ENCODE measurements around the gene TNKS1BP1.
A peak's percentile ranks its signal among the peaks of the same experiment; 100 is the strongest.
"Not testable (repeated sequence)": the region's sequence is repeated elsewhere in the genome, so short reads cannot be mapped to it uniquely, and the experiment has no call there.

The TNKS1BP1 gene

GRCh38 chr11:57354699-57355098 lies 29.9 kb upstream of the TNKS1BP1 start:
- DNase-seq (ENCODE audit: extremely low spot score, insufficient read length, low read depth) (no peak), FAIRE-seq (no peak)

DNA sequence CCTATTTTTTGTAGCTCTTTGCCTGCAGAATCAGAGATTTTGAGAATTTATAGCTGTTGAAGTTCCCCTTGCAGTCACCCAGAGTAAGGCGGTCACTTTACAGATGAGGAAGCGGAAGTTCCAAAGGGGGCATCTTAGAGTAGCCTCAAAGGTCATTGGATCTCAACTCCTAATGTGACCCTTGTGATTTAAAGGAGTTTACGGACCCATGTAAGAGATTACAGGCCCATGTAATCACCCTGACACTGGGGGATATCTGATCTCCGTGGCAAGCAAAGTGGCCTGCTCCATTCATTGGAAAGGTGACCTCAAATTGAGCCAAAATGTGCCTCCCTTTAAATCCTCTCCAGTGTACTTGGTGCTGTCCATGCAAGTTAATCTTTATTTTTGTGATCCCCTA lies 29.1 kb upstream of the TNKS1BP1 start:
- no peak for FAIRE-seq

GRCh38 chr11:57353446-57353845 lies 28.7 kb upstream of the TNKS1BP1 start:
- DNase-seq (ENCODE audit: extremely low spot score, insufficient read length, low read depth) (no peak), FAIRE-seq (no peak)

More for the DNA sequence above, 29.1 kb upstream of the TNKS1BP1 start:
- no peak for DNase-seq (ENCODE audit: extremely low spot score, insufficient read length, low read depth)

- FAIRE-seq = no peak
- DNase-seq (ENCODE audit: extremely low spot score, insufficient read length, low read depth) = no peak
These were observed 28.3 kb upstream of the TNKS1BP1 start for GRCh38 chr11:57353036-57353435.

DNA sequence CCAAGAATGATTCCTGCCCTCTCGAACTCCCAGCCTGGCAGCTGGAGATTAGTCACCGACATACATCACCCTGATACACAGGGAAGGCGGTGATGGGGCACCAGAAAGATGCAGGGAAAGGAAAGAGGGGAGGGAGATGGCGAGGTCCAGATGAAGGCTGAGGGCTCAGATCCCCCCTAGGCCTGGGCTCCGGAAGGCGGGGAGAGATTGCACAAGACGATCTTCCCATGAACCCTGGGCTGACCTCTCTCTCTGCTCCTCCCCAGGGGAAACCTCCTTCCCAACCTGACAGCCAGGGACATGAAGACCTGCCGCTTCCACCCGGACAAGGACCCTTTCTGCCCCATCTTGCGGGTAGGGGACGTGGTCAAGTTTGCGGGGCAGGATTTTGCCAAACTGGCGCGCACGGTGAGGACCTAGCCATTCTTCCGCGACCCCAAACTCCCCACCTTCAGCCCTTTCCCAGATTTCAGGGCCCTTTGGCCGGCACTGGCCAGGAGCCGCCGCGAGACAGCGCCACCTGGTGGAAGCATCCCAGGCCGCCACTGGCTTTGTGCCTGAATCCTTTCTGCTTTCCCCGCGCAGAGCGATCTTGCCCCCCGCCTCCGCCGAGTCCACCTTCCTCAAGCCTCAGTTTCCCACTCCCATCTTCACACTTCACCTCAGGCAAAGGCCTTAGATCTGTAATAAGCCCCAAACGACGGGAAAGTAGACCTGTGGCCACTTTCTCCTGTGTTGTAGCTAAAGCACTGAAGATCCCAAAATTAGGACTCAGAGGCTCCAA lies 24.9 kb upstream of the TNKS1BP1 start:
- FAIRE-seq = peak; percentile 70
- peak; percentile 50 for DNase-seq (ENCODE audit: extremely low spot score, insufficient read length, low read depth)

GRCh38 chr11:57348636-57349313 lies 24.0 kb upstream of the TNKS1BP1 start:
- FAIRE-seq = no peak
- DNase-seq (ENCODE audit: extremely low spot score, insufficient read length, low read depth) = no peak

- DNase-seq (ENCODE audit: extremely low spot score, insufficient read length, low read depth) = no peak
These were observed 23.3 kb upstream of the TNKS1BP1 start for GRCh38 chr11:57348052-57348451.

GRCh38 chr11:57347336-57347735 lies 22.6 kb upstream of the TNKS1BP1 start:
- FAIRE-seq (no peak), DNase-seq (ENCODE audit: extremely low spot score, insufficient read length, low read depth) (no peak)

More at GRCh38 chr11:57348052-57348451, 23.3 kb upstream of the TNKS1BP1 start:
- no peak for FAIRE-seq

DNA sequence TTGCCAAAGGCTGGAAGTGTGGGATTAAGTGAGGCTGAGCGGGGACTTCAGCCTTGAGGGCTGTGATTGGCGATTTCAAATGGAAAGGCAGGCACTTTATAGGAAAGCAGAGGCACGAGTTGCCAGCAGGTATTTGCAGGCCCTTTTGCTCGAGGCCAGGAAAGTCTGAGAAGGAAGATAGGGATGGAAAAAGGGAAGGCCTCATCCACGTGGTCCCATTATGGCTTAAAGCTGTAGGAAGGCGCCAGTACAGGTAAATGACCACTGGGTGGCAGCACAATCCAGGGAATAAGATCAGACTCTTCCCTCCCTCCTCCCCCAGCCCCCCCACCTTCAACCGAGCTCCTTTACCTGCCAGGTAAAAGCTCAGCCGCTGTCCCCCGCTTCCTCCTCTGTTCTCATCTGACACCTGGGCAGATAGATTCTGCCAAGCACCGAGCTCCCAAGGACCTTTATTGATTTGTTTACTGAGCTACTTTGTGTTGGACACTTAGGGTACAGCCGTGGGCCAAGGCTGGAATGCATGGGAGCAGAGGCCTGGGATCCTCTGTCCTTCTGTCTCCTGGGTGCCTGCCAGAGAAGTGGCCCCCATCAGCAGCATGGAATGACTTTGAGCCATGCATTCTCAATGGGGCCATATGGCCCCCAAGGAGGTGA lies 20.9 kb upstream of the TNKS1BP1 start:
- FAIRE-seq (peak; percentile 86), DNase-seq (ENCODE audit: extremely low spot score, insufficient read length, low read depth) (peak; percentile 49)

DNA sequence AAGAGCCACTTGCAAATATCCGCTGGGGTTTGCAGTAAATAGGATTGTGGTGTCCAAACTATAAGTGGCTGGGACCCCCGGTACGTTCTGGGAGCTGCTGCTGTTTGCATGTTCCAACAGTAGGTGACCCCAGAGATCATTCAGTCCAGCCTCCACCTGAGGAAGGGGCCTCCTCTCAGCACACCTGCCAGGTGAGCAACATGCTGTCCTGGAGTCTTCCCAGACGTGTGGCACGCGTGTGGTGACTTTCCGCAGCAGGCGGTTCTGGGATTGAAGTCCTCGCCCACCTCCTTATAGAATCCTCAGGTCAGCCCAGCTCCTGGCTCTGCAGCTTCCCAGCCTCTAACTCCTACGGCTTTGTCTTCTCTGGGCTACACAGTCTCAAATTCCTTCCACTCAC lies 20.1 kb upstream of the TNKS1BP1 start:
- DNase-seq (ENCODE audit: extremely low spot score, insufficient read length, low read depth) (no peak), FAIRE-seq (no peak)

DNA sequence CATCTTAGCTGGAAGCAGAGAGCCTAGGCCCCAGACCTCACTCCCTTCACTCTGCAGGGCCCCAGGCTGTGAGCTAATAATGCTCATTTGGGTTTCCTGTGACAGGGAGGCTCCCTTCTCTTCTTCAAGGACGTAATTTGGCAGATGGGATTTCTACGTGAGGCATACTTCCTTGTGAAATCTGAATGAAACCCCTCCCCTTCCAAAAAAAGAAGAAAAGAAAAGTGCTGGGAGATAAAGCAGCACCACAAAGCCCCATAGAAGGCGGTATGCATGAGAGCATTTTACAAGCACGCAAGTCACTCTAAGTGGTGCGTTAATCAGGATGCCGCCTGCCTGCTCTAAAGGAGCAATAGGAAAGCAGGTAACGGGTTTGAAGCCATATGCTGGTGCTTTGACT lies 19.1 kb upstream of the TNKS1BP1 start:
- FAIRE-seq = no peak

DNA sequence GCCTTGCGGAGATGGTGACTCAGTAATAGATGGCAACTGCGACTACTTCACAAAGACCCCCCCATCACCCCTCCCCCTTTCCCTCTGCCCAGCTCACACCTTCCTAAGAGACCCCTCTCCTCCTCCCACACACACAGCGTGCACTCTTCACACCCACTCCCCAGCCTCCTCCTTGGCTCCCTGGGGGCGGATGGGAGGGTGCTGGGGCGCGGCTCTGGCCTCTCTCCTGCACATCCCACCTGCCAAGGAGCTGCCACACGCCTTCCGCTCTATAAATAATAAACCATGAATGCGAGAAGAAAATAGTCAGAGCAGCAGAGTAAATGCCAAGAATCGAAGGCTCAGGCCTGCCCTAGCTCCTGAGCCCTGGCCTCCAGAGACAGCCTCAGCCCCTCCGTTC lies 17.9 kb upstream of the TNKS1BP1 start:
- no peak for FAIRE-seq

More for the DNA sequence above, 19.1 kb upstream of the TNKS1BP1 start:
- no peak for DNase-seq (ENCODE audit: extremely low spot score, insufficient read length, low read depth)

GRCh38 chr11:57341250-57341808 lies 16.6 kb upstream of the TNKS1BP1 start:
- no peak for DNase-seq (ENCODE audit: extremely low spot score, insufficient read length, low read depth)
- no peak for FAIRE-seq

More for the DNA sequence above, 17.9 kb upstream of the TNKS1BP1 start:
- DNase-seq (ENCODE audit: extremely low spot score, insufficient read length, low read depth) = no peak

DNA sequence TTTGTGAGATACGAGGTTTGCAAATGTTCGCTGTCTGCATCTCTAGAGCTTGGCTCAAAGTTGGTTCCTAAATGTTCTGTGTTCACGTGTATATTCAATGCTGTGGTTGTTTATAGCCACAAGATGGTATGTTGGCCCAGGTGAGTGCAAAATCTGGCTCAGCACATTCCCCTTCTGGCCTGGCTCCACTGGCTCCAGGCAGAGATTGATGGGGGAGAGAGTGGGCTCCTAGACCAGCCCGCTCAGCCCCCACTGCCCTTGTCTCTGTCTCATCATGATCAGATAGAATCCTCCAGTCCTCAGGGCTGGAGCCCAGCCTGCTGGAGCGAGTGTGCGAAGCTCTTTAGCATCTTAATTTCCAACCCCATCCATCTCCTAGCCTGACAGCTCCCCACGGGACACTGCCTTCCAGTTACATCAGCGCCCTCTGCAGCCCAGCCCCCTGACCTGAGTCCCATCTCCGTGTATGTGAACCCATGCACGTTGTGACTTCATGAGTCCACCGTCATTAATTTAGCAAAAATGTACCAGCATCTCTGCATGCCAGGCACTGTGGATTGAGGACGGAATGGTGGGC lies 15.4 kb upstream of the TNKS1BP1 start:
- no peak for DNase-seq (ENCODE audit: extremely low spot score, insufficient read length, low read depth)
- FAIRE-seq = no peak

DNA sequence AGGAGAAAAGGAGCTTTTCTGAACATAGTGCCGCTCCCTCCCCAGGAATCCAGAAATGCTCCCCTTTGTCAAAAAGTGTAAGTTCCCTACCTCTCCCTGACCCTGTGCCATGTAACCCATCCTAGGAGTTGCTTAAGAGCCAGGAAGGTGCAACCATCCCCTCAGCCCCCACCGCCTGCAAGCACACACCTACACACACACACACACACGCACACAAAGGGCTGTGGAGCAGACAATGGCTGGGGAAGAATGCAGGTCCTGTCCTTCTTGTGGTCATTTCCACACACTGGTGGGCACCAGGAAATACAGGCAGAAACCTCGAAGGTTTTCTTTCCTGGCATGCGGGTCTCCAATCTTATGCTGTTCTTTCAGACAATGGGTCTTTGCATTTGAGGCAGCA lies 14.6 kb upstream of the TNKS1BP1 start:
- DNase-seq (ENCODE audit: extremely low spot score, insufficient read length, low read depth) (no peak), FAIRE-seq (no peak)

DNA sequence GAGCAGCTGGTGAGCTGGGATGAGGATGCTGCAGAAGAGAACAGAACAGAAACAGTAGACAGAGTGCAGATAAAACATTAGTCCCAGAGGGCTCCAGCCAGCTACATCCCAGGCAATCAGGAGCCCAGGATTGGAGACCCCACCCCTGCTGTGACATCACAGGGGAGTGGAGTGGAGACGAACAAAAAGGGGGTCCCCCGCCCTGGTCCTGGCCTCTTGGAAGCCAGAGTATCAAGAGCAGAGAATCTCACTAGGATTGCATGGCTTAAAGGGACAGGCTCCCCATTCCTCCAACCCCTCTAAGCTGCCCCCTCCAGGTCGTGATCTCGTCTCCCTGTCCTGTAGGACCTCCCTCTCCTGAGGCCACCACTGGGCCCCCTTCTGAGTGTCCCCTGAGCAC lies 13.4 kb upstream of the TNKS1BP1 start, which contains the start of gene P2RX3:
TSS of gene P2RX3 (plus strand) at position 211 of the 400 bp plus-strand sequence. CDS start 199 bp downstream, outside the sequence.
- DNase-seq (ENCODE audit: extremely low spot score, insufficient read length, low read depth) (no peak), FAIRE-seq (no peak)

DNA sequence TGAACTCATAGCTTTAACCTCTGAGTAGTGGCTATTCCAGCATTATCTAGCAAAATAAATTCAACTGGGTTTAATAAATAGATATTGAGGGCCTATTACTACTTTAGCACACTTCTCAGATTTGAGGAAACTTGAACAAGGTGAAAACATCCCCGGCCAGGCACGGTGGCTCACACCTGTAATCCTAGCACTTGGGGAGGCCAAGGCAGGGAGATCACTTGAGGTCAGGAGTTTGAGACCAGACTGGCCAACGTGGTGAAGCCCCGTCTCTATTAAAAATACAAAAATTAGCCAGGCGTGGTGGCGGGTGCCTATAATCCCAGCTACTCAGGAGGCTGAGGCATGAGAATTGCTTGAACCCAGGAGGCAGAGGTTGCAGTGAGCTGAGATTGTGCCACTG lies 12.1 kb upstream of the TNKS1BP1 start:
- FAIRE-seq; DNase-seq (ENCODE audit: extremely low spot score, insufficient read length, low read depth): not testable (repeated sequence)

GRCh38 chr11:57336111-57336666 lies 11.4 kb upstream of the TNKS1BP1 start:
- FAIRE-seq (peak; percentile 9), DNase-seq (ENCODE audit: extremely low spot score, insufficient read length, low read depth) (no peak)

GRCh38 chr11:57335343-57336110 lies 10.8 kb upstream of the TNKS1BP1 start, which contains the start of gene SSRP1:
SSRP1 (minus strand) TSS chr11:57335892; CDS start chr11:57335121, 771 bp downstream.
- FAIRE-seq (peak; percentile 98), DNase-seq (ENCODE audit: extremely low spot score, insufficient read length, low read depth) (peak; percentile 86)

All from GM18507 (cell line).